WTC11 (cell line): ENCODE results near the gene CCDC181. TPM values are rescaled to one million over a fixed set of nuclear protein-coding genes. Genes with fewer than 3 reads are reported as not detected.

ENCODE experiments used
- ATAC-seq: fragments of 200-7000 bp; cut with Tn5 transposase; 2 replicates; pipeline ENCODE4 v1.10.0; 2021; ENCODE audit warnings: mild to moderate bottlenecking, moderate library complexity
- CTCF ChIA-PET: fragments of 300-600 bp; sonication (Branson Sonifier 250); formaldehyde crosslinking; loops from one replicate; lab custom pipeline; 2021; ENCODE audit warnings: antibody characterized with exemption; lab: Charles Lee
- POLR2A ChIA-PET: fragments of 350-600 bp; sonication (Branson Sonifier 250); formaldehyde crosslinking; loops from one replicate; lab custom pipeline; 2021; ENCODE audit warnings: antibody characterized with exemption; lab: Charles Lee
- DNase-seq: peaks from one replicate; pipeline ENCODE4 v3.0.0; 2021; ENCODE audit warnings: low spot score
- H3K27ac Mint-ChIP-seq: 2 replicates; pipeline ENCODE4 v1.8.0; 2021; ENCODE audit warnings: mixed read lengths
- H3K27me3 Mint-ChIP-seq: 2 replicates; pipeline ENCODE4 v1.8.0; 2021; ENCODE audit warnings: low read depth, mild to moderate bottlenecking, moderate library complexity, mixed read lengths
- H3K36me3 Mint-ChIP-seq: 2 replicates; pipeline ENCODE4 v1.8.0; 2021; ENCODE audit warnings: mixed read lengths
- H3K4me1 Mint-ChIP-seq: 2 replicates; pipeline ENCODE4 v1.8.0; 2022; ENCODE audit warnings: mixed read lengths
- H3K4me3 Mint-ChIP-seq: 2 replicates; pipeline ENCODE4 v1.8.0; 2021; ENCODE audit warnings: mild to moderate bottlenecking, moderate library complexity, mixed read lengths
- H3K9me3 Mint-ChIP-seq: 2 replicates; pipeline ENCODE4 v1.8.0; 2021; ENCODE audit warnings: mixed read lengths
- ATF3 ChIP-seq: sonication (generic); formaldehyde crosslinking; conservative IDR thresholded peaks from 2 replicates; pipeline ENCODE4 v1.8.1; 2022; ENCODE audit warnings: mild to moderate bottlenecking, missing genetic modification reagents
- CREM ChIP-seq: sonication (generic); formaldehyde crosslinking; IDR thresholded peaks from 2 replicates; pipeline ENCODE4 v1.8.1; 2022; ENCODE audit warnings: mild to moderate bottlenecking, missing genetic modification reagents, moderate library complexity
- MYBL2 ChIP-seq: sonication (generic); formaldehyde crosslinking; IDR thresholded peaks from 2 replicates; pipeline ENCODE4 v1.8.1; 2023; ENCODE audit warnings: mild to moderate bottlenecking, moderate library complexity, missing genetic modification reagents
- NFYB ChIP-seq: sonication (generic); formaldehyde crosslinking; conservative IDR thresholded peaks from 2 replicates; pipeline ENCODE4 v1.8.0; 2022; ENCODE audit warnings: low read depth, missing genetic modification reagents
- ZNF121 ChIP-seq: sonication (generic); formaldehyde crosslinking; IDR thresholded peaks from 2 replicates; pipeline ENCODE4 v1.8.0; 2023; ENCODE audit warnings: missing genetic modification reagents
- total RNA-seq: library from RNA; stranded (reverse); gene quantifications from 3 replicates; pipeline ENCODE4 v1.2.3, GENCODE V29; 2021
- TF ChIP-seq, protein P1 (sequence below): fragments of 250-450 bp; sonication (Bioruptor Pico); IDR thresholded peaks from 2 replicates; pipeline ENCODE4 v1.9.0; 2021; ENCODE audit warnings: mild to moderate bottlenecking, borderline replicate concordance

Gene CCDC181
- total RNA-seq, 1 experiment from 2014 or later = 1.5 TPM

DNA sequence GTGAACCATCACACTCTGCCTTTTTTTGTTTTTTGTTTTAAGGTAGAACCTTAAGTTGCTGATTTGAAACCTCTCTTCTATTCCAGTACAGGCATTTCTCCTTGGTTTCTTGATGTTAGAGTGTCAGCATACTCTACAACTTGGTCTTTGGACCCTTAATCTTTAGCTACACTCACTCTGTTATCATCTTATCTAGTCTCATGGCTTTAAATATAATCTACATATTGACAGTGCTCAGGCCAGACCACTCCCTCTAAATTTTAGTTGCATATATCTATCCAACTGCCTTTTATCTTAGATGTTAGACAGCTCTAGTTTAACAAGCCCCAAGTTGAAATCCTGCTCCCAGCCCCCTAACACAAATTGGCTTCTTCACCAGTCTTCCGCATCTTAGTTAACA, 81.8 kb downstream of the CCDC181 start:
- H3K9me3 Mint-ChIP-seq = peaks cover 7% of the 10 kb centered on the region
- peaks cover 6% of the 10 kb centered on the region for H3K4me1 Mint-ChIP-seq
- ChIA-PET CTCF (no interaction called here), POLR2A (no interaction called here)
- no peak overlapping the region for H3K27ac Mint-ChIP-seq
- DNase-seq (no peak), ATAC-seq (no peak)
- peaks cover 9% of the 10 kb centered on the region for H3K36me3 Mint-ChIP-seq
- H3K4me3 Mint-ChIP-seq = no peak overlapping the region
- H3K27me3 Mint-ChIP-seq = no peaks in the 10 kb centered on the region
- TF ChIP-seq NFYB (CRISPR knock-in tag) (no peak), ATF3 (CRISPR knock-in tag) (no peak), CREM (CRISPR knock-in tag) (no peak), MYBL2 (CRISPR knock-in tag) (no peak), ZNF121 (CRISPR knock-in tag) (no peak)
- TF ChIP-seq, protein P1, sequence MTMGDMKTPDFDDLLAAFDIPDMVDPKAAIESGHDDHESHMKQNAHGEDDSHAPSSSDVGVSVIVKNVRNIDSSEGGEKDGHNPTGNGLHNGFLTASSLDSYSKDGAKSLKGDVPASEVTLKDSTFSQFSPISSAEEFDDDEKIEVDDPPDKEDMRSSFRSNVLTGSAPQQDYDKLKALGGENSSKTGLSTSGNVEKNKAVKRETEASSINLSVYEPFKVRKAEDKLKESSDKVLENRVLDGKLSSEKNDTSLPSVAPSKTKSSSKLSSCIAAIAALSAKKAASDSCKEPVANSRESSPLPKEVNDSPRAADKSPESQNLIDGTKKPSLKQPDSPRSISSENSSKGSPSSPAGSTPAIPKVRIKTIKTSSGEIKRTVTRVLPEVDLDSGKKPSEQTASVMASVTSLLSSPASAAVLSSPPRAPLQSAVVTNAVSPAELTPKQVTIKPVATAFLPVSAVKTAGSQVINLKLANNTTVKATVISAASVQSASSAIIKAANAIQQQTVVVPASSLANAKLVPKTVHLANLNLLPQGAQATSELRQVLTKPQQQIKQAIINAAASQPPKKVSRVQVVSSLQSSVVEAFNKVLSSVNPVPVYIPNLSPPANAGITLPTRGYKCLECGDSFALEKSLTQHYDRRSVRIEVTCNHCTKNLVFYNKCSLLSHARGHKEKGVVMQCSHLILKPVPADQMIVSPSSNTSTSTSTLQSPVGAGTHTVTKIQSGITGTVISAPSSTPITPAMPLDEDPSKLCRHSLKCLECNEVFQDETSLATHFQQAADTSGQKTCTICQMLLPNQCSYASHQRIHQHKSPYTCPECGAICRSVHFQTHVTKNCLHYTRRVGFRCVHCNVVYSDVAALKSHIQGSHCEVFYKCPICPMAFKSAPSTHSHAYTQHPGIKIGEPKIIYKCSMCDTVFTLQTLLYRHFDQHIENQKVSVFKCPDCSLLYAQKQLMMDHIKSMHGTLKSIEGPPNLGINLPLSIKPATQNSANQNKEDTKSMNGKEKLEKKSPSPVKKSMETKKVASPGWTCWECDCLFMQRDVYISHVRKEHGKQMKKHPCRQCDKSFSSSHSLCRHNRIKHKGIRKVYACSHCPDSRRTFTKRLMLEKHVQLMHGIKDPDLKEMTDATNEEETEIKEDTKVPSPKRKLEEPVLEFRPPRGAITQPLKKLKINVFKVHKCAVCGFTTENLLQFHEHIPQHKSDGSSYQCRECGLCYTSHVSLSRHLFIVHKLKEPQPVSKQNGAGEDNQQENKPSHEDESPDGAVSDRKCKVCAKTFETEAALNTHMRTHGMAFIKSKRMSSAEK = no peak

Other genes with a start within 250 kb of the CCDC181 start
- 13.8 to 20.3 TPM (median 18.8 TPM) in 3 replicates for gene NME7, start 59.7 kb downstream of the CCDC181 start, total RNA-seq
- 8.3 to 10.8 TPM (median 9.2 TPM) in 3 replicates for gene BLZF1, start 59.3 kb downstream of the CCDC181 start, total RNA-seq
- gene SLC19A2, start 58.5 kb upstream of the CCDC181 start, total RNA-seq = 14.6 to 15.8 TPM (median 14.7 TPM) in 3 replicates
- 0.20 to 0.21 TPM (median 0.21 TPM) in 3 replicates for gene F5, start 159.0 kb upstream of the CCDC181 start, total RNA-seq
- gene SELP, start 202.7 kb upstream of the CCDC181 start, total RNA-seq = 0.17 TPM in 1 of 3 replicates, not detected in the others